ENCODE results near the gene PDE4B.
"Not testable (repeated sequence)": the region's sequence is repeated elsewhere in the genome, so short reads cannot be mapped to it uniquely, and the experiment has no call there.

PDE4B gene

GRCh38 chr1:65817891-65818290, 25.2 kb downstream of the PDE4B start:
- no peak for DNase-seq

GRCh38 chr1:65818966-65819365, 26.3 kb downstream of the PDE4B start:
- DNase-seq: no peak

- DNase-seq: no peak
Measured at GRCh38 chr1:65820983-65821382, 28.3 kb downstream of the PDE4B start.

DNA sequence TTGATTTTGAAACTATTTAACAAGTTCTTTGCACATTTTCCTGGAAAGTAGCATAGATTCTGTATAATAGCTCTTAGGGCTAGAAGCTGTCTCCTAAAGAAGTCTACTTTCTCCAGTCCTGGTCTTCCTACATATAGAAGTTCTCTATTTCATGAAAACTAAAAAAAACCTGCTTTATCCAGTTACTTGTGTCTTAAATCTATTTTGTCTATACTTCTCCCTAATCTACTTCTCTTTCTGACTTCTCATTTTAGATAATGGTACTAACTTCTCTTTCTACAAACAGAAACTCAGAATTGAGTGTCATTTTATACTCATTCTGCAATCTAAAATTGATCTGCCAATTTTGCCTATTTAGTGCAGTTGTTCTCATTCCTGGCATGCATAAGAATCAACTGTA, 28.7 kb downstream of the PDE4B start:
- no peak for DNase-seq

GRCh38 chr1:65824103-65824502, 31.4 kb downstream of the PDE4B start:
- DNase-seq: no peak

DNA sequence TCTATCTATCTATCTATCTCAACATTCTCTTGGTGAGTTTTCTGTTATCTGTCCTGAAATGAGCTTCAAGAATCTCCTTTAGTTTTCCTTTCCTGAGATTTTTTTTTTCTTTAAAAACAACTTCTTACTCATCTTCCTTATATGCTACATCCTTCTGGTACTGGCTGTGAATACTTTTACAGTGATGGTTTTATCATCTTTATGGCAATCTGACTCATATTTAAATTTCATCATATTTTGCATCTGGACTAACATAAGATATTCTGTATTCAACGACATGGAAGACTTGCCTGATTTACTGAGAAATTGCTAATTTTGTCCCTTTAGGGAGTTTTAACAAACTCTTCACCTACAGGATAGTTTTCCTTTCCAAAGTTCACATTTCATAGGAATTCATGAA, 33.0 kb downstream of the PDE4B start:
- DNase-seq: no peak

GRCh38 chr1:65826782-65827181, 34.1 kb downstream of the PDE4B start:
- no peak for DNase-seq

DNA sequence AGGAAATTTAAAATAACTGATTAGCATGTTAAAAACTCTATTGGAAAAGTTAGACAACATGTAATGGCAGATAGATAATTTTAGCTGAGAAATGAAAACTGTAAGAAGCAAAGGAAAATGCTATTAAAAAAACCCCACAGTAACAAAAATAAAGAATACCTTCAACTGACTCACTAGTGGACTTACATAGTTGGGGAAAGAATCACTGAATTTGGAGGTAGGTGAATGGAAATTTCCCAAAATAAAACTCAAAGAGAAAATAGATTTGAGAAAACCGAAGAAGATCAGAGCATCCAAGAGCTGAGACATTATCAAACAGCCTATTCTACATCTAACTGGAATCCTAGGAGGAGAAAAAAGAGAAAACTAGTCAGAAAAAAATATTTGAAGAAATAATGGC, 34.7 kb downstream of the PDE4B start:
- no peak for DNase-seq

DNA sequence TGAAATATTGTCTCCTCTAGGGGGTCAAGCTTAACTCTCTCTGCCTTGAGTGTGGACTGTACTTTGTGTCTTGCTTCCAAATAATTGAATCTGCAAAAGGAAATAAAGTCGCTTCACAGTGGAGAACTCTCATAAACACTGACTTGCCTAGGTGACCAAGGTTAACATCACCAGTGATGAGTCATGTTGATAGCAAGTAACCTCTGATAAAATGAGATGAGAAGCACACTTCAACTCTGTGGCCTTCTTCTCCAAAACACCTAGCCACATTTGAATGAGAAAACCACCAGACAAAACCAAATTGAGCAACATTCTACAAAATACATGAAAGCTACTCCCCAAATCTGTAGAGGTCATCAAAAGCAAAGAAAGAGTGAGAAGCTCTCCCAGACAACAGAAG, 37.6 kb downstream of the PDE4B start:
- peak; percentile 77 for DNase-seq

GRCh38 chr1:65832296-65832695, 39.6 kb downstream of the PDE4B start:
- no peak for DNase-seq

GRCh38 chr1:65836686-65837085, 44.0 kb downstream of the PDE4B start:
- no peak for DNase-seq

- DNase-seq: no peak
Measured at GRCh38 chr1:65840683-65841082, 48.0 kb downstream of the PDE4B start.

GRCh38 chr1:65844296-65844695, 51.6 kb downstream of the PDE4B start:
- DNase-seq: no peak

DNA sequence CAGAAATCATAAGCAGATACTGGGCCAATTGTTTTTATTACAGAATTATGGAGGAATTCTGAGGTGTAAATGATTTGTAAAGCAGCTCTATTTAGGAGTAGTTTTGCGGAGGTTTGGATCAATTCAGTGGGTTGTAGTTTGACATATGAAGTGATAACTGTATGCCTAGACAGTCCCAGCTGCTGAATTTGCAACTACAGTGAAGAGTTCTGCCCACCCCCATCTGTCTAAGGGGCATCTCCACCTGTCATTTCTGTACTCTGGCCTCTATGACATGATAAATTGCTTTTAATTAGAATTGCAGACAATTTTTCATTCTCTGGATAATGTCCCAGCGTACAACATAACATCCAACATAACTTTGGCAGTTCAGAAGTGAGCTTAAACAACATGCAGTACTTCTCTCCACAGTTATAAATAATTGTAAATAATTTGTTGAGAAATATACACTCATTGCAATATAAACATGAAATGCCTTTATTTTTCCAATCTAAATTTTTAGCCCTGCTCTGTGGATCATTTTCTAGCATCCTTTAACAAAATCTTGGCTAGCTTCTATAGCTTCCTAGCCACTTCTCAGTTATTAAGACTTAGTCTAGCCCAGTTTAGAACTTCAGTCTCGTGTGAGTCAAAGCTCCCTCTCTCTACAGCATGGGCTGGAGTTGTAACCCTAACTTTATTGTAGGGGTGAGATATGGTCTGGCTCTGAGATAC, 52.3 kb downstream of the PDE4B start:
- no peak for DNase-seq

DNA sequence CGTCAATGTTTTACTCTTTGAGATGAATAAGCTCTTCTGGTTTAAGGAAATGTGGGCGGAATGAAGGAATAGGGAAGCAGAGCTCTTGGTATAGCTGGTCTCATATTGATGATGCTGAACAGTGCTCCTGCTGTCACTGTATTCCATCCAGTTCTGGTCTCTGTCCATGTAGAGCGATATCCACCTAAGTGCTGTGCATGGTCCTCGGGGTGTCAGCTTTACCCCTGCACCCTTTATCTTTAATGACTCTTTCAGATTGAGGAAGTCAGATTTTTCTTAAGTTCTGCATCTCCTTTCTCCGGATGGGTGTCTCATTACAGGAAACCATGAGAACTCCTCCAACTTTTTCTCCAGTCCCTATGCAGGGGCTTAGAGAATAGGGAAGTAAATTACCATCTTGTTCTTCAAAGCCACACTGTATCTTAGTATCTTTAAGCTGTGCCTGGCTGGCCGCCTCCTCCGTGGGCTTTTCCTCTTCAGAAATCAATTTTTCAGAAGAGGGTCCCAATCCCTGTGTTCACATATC, 52.9 kb downstream of the PDE4B start:
- DNase-seq: no peak

DNA sequence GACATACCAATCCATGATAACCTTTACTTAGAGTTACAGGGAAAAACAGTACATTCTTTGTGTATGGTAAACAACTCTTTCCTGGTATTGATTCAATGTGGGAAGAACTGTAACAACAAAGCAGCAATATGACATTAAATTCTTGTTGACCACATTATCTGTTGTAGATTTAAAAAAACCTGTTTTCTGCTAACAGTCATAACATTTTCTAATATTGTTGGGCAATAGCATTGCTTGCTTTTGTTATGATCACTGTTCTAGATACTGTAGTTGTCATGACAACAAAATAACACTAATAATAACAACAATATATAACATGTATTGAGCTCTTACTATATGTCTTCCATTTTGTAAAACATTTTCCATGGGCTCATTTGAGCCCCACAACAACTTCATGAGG, 54.2 kb downstream of the PDE4B start:
- peak; percentile 60 for DNase-seq

DNA sequence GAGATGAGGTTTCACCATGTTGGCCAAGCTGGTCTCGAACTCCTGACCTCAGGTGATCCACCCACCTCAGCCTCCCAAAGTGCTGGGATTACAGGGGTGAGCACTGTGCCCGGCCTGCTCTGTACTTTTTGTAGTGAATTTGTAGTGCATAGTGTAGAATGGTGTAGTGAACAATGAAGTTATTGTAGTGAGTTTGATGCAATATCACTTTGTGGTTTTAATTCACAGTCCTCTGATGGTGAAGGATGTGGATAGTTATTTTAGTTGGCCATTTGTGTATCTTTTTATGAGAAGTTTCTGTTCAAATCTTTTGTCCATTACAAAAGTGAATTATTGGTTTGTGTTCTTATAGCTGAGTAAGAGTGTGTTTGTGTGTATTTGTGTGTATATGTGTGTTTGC, 57.6 kb downstream of the PDE4B start:
- no peak for DNase-seq

GRCh38 chr1:65856591-65856990, 63.9 kb downstream of the PDE4B start:
- not testable (repeated sequence) for DNase-seq

DNA sequence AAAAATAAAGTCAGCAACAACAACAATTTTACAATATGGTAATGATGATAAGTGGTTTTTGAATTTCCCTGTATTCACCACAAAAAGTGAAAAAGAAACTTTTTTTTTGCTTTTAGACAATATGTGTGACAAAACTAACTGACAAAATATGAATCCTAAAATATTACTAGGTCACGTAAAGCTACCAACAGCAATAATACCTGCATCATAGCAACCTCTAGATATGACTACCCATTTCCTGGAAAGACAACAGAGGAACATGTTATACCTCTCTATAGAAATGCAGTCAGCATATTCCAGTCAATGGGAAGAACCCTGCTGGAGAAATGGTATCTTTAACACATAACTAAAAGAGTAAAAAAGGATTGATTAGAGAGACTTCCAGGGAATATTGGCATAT, 73.7 kb downstream of the PDE4B start:
- DNase-seq: no peak

DNA sequence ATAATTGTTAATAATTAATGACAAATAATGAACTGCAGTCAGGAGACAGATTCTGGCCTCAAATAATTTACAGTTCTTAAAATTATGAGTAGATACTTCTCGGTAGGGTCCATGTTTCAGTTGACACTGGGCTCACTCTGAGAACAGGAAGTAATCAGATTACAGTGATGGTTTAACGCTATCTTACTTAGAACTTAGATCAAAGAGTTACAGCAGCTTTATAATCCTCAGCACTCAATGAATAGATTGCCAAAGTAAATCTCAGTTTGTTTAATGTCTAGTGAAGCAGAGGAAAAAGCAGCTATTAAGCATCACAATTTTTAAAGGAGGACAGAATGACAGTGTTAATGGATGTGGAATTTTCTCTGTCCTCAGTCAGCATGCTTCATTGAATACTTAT, 79.6 kb downstream of the PDE4B start:
- DNase-seq: peak; percentile 25

DNA sequence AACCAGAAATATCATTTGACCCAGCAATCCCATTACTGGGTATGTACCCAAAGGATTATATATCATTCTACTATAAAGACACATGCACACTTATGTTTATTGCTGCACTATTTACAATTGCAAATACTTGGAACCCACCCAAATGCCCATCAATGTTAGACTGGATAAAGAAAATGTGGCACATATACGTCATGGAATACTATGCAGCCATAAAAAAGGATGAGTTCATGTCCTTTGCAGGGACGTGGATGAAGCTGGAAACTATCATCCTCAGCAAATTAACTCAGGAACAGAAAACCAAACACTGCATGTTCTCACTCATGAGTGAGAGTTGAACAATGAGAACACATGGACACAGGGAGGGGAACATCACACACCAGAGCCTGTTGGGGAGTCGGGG, 85.6 kb downstream of the PDE4B start:
- not testable (repeated sequence) for DNase-seq

DNA sequence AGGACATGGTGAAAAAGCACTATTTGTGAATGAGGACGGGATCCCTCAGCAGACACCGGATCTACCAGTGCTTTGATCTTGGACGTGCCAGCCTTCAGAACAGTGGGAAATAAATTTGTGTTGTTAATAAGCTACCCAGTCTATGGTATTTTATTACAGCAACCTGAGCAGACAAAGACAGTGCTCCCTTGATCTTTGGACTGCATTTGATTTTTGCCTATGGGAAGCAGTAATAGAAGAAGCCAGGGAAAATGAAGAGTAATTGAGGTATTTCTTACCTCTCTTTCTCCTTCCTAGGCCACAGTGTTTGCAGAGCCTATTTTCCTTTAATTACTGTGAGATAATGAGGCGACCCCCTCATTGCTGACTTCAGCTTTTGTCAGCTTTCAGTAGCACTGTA, 87.9 kb downstream of the PDE4B start:
- DNase-seq: no peak

GRCh38 chr1:65881067-65881594, 88.4 kb downstream of the PDE4B start:
- DNase-seq: no peak

- no peak for DNase-seq
Measured at GRCh38 chr1:65882076-65882475, 89.4 kb downstream of the PDE4B start.

GRCh38 chr1:65889441-65889840, 96.7 kb downstream of the PDE4B start:
- DNase-seq: no peak
